ENCODE results near the gene OR51V1. TPM values are rescaled to one million over a fixed set of nuclear protein-coding genes. Genes with fewer than 3 reads are reported as not detected.

The OR51V1 gene
- total and polyA plus RNA-seq, 2 of the 4 experiments (the other 2 are of a cell fraction) = not detected

DNA sequence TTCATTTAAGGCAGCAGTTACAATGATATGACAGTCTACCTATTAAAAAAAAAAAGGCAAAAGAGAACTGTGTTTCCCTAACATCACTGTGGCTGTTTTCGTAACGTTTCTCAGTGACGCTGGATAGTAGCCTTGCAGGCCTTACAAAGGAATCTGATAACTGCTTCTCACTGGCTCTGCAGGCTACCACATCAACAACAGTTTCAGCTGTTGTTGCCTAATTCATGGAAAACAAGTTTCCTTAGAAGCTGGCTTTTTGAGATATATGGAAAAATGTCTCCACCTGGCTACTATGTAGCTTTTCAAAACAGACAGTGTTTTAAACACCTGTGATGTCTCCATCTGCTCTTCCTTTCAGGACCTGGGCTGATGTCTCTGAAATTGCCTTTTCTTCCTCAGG is 3.8 kb downstream of the OR51V1 start:
- peaks cover 2% of the 10 kb centered on the region; the same call in 1 of the 2 replicates for H3K4me1 ChIP-seq (ENCODE audit: control insufficient read depth, insufficient read depth, low read length)
- no peak for TF ChIP-seq BHLHE40 (IDR thresholded peaks at IDR 0.05; ENCODE audit: low read depth, low read length)
- TF ChIP-seq CEBPB (IDR thresholded peaks at IDR 0.05; ENCODE audit: low read depth, low read length) = no peak
- no peak for TF ChIP-seq RFX5 (IDR thresholded peaks at IDR 0.05; ENCODE audit: low read depth, low read length)
- TF ChIP-seq FOS (IDR thresholded peaks at IDR 0.05; ENCODE audit: low read depth, low read length) = no peak
- TF ChIP-seq MXI1 (IDR thresholded peaks at IDR 0.05; ENCODE audit: borderline replicate concordance, low read depth, low read length) = no peak
- TF ChIP-seq RCOR1 (IDR thresholded peaks at IDR 0.05; ENCODE audit: insufficient replicate concordance, low read length) = no peak
- TF ChIP-seq, protein P1, sequence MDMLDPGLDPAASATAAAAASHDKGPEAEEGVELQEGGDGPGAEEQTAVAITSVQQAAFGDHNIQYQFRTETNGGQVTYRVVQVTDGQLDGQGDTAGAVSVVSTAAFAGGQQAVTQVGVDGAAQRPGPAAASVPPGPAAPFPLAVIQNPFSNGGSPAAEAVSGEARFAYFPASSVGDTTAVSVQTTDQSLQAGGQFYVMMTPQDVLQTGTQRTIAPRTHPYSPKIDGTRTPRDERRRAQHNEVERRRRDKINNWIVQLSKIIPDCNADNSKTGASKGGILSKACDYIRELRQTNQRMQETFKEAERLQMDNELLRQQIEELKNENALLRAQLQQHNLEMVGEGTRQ (IDR thresholded peaks at IDR 0.05; ENCODE audit: low read depth, low read length) = no peak
- TF ChIP-seq POLR2A (IDR thresholded peaks at IDR 0.05; ENCODE audit: low read depth, low read length) = no peak
- TF ChIP-seq, protein P2, sequence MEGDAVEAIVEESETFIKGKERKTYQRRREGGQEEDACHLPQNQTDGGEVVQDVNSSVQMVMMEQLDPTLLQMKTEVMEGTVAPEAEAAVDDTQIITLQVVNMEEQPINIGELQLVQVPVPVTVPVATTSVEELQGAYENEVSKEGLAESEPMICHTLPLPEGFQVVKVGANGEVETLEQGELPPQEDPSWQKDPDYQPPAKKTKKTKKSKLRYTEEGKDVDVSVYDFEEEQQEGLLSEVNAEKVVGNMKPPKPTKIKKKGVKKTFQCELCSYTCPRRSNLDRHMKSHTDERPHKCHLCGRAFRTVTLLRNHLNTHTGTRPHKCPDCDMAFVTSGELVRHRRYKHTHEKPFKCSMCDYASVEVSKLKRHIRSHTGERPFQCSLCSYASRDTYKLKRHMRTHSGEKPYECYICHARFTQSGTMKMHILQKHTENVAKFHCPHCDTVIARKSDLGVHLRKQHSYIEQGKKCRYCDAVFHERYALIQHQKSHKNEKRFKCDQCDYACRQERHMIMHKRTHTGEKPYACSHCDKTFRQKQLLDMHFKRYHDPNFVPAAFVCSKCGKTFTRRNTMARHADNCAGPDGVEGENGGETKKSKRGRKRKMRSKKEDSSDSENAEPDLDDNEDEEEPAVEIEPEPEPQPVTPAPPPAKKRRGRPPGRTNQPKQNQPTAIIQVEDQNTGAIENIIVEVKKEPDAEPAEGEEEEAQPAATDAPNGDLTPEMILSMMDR (conservative IDR thresholded peaks at IDR 0.05; ENCODE audit: low read depth, low read length) = no peak
- TF ChIP-seq NFE2L2 (IDR thresholded peaks at IDR 0.05; ENCODE audit: low read depth, low read length) = no peak
- no peak overlapping the region for H2BK5ac ChIP-seq (ENCODE audit: low read depth, low read length, poor library complexity, severe bottlenecking)
- peak overlapping the region; percentile 68; the same call in 1 of the 2 replicates for H3K18ac ChIP-seq (ENCODE audit: low read depth, low read length)
- no peaks in the 10 kb centered on the region for H3K9me1 ChIP-seq (ENCODE audit: insufficient read depth, low read length)
- no TSS peak for BruUV-seq (replicated peaks)
- no peak overlapping the region for H3K56ac ChIP-seq (ENCODE audit: extremely low read depth, insufficient read depth, low read length)
- H4K8ac ChIP-seq (ENCODE audit: low read depth in 2 of 2, low read length in 2 of 2) = no peak overlapping the region
- dilution Hi-C loops (cut with HindIII; ENCODE audit: low sequenced_read_pairs, unreplicated experiment) = no loop called here
- H3K23ac ChIP-seq (ENCODE audit: low read depth, low read length) = no peak overlapping the region
- in situ Hi-C loops (cut with MboI; ENCODE audit: low sequenced_read_pairs) = no loop called here
- no peak overlapping the region for H4K5ac ChIP-seq (ENCODE audit: low read depth, low read length)
- ATAC-seq (ENCODE audit: low read depth) (no peak), DNase-seq (peak; percentile 10)
- H4K20me1 ChIP-seq (ENCODE audit: insufficient read depth, low read length) = no peaks in the 10 kb centered on the region
- no CpG with 5 or more reads among the region's 3 CpGs for WGBS, 2 experiments (ENCODE audit: extremely low coverage in 2 of 2, insufficient read length in 1 of 2)
- no peak overlapping the region for H2BK20ac ChIP-seq (ENCODE audit: low read depth, low read length)
- H3K79me1 ChIP-seq (ENCODE audit: low read depth in 1 of 2, low read length in 2 of 2) = no peaks in the 10 kb centered on the region
- H2AFZ ChIP-seq (replicated peaks; ENCODE audit: low read length, poor library complexity) = no peak overlapping the region
- intact Hi-C loops (cut with micrococcal nuclease) = no loop called here
- no peak overlapping the region for H2AK5ac ChIP-seq (ENCODE audit: low read depth, low read length)
- no peak overlapping the region for H3K4ac ChIP-seq (ENCODE audit: low read depth, low read length)
- no peak overlapping the region for H2AK9ac ChIP-seq (replicated peaks; ENCODE audit: low read depth, low read length, poor library complexity)
- peak overlapping the region; percentile 54; the same call in 1 of the 2 replicates for H2BK120ac ChIP-seq (ENCODE audit: low read depth, low read length)
- H3K9ac ChIP-seq (ENCODE audit: low read depth, low read length) = no peak overlapping the region
- no peak overlapping the region for H4K91ac ChIP-seq (ENCODE audit: insufficient read depth, low read depth, low read length)
- no peak overlapping the region for H3K14ac ChIP-seq (replicated peaks; ENCODE audit: low read depth, low read length)
- no peak overlapping the region for H3K4me2 ChIP-seq (ENCODE audit: low read depth, low read length)
- H3K27ac ChIP-seq (ENCODE audit: insufficient read depth, low read length) = no peak overlapping the region
- no peaks in the 10 kb centered on the region for H3K9me3 ChIP-seq (ENCODE audit: control insufficient read depth, insufficient read depth, low read length)
- no peak overlapping the region for H2BK15ac ChIP-seq (ENCODE audit: low read depth, low read length)
- ChIA-PET CTCF (interaction anchor here (0.7 kb wide), 1 partner anchor 167 kb away, joined by 5 read pairs; no protein-coding TSS in a partner anchor), POLR2A (ENCODE audit: unreplicated experiment) (no interaction called here)
- H3K4me3 ChIP-seq (ENCODE audit: insufficient read depth, low read depth, low read length) = no peak overlapping the region
- no peaks in the 10 kb centered on the region for H3K36me3 ChIP-seq (ENCODE audit: control insufficient read depth, insufficient read depth, low read length)
- H3K27me3 ChIP-seq (ENCODE audit: control insufficient read depth, insufficient read depth, low read length) = no peaks in the 10 kb centered on the region

Data from IMR-90 (cell line).